ENCODE measurements around the gene NANP. TPM values are rescaled to one million over a fixed set of nuclear protein-coding genes. Genes with fewer than 3 reads are reported as not detected.

NANP gene
- total and polyA plus RNA-seq, 9 of the 15 experiments (the other 6 are each of a cell fraction or from before 2014, with no cell fraction given), result 5.4 to 8.4 (median 6.9) TPM

DNA sequence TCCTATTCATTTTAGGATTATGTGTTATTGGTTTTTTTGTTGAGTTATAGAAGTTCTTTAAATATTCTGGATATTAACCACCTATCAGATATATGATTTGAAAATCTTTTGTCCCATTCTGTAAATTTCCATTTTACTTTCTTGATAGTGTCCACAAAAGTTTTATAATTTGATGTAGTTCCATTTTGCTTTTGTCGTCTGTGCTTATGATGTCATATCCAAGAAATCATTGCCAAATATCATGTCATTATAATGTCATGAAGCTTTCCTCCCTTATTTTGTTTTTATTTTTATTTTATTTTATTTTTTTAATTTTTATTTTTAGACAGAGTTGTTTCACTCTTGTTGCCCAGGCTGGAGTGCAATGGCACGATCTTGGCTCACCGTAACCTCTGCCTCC, 21.0 kb upstream of the NANP start:
- TF ChIP-seq ETV5 (CRISPR knock-in tag; IDR thresholded peaks at IDR 0.05; ENCODE audit: low read depth) (no peak), PHTF2 (CRISPR knock-in tag; IDR thresholded peaks at IDR 0.05) (no peak)
- Histone ChIP-seq H3K27ac (ENCODE audit: extremely low read depth, low read depth, low read length) (no peak overlapping the region), H4K20me1 (replicated peaks; ENCODE audit: control insufficient read depth, insufficient read depth, low read length) (no peaks in the 10 kb centered on the region), H3K4me3 (no peak overlapping the region), H3K27me3 (ENCODE audit: control insufficient read depth in 2 of 2, insufficient read depth in 2 of 2, low read length in 2 of 2) (no peaks in the 10 kb centered on the region), H3K4me1 (replicated peaks in 1 of 2; ENCODE audit: control insufficient read depth in 2 of 2, insufficient read depth in 2 of 2, low read length in 2 of 2) (no peaks in the 10 kb centered on the region), H3K36me3 (ENCODE audit: control insufficient read depth, insufficient read depth, low read length) (no peaks in the 10 kb centered on the region), H3K9me3 (replicated peaks; ENCODE audit: control insufficient read depth, insufficient read depth, low read depth, low read length) (no peaks in the 10 kb centered on the region), H2AFZ (ENCODE audit: low read depth, low read length) (no peak overlapping the region), H3K9me1 (ENCODE audit: control insufficient read depth, insufficient read depth, low read length) (no peaks in the 10 kb centered on the region), H3K79me2 (ENCODE audit: control insufficient read depth, insufficient read depth, low read length) (no peaks in the 10 kb centered on the region), H3K9ac (ENCODE audit: insufficient read depth in 1 of 2, low read depth in 2 of 2, low read length in 2 of 2) (no peak overlapping the region), H3K4me2 (ENCODE audit: insufficient read depth, low read length) (no peak overlapping the region)
- in situ Hi-C loops (cut with MboI), result no loop called here
- DNase-seq (ENCODE audit: extremely low read depth in 1 of 4, low spot score in 3 of 4) (no peak), ATAC-seq (no peak), FAIRE-seq (no peak)
- ChIA-PET POLR2A (no interaction called here), CTCF (ENCODE audit: low intra/inter-chr PET ratio) (no interaction called here)
- WGBS (ENCODE audit: insufficient coverage, low coverage, missing lambda C conversion rate), result 32% methylated on average over 3 of the region's 3 CpGs
- intact Hi-C loops (cut with micrococcal nuclease), result no loop called here
- no TSS peak for BruUV-seq (replicated peaks)

DNA sequence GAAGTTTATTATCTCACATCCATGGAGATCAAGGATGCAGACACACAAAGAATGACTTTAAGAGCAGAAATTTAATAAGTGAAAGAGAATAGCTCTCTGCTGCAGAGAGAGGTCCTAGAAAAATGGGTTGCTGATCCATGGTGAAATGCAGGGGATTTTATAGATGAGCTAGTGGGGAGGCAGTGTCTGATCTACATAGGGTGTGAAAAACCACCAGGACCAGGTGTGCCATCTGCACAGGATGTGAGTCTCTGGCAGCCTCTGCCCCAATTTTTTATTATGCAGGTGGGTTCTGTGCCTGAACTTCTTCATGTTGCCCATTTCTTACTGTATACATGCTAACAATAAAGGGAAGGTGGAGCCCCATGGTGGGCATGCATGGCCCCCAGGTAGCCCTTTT, 19.9 kb upstream of the NANP start:
- no TSS peak for BruUV-seq (replicated peaks)
- no peak for DNase-seq (ENCODE audit: extremely low read depth in 1 of 4, low spot score in 3 of 4)

More for the DNA sequence above, 19.9 kb upstream of the NANP start:
- H3K36me3 ChIP-seq (ENCODE audit: control insufficient read depth, insufficient read depth, low read length), result no peaks in the 10 kb centered on the region
- ChIA-PET POLR2A (no interaction called here), CTCF (ENCODE audit: low intra/inter-chr PET ratio) (no interaction called here)
- no peak overlapping the region for H3K4me3 ChIP-seq
- no peak for FAIRE-seq
- no peak for TF ChIP-seq HSF4 (CRISPR knock-in tag; IDR thresholded peaks at IDR 0.05; ENCODE audit: borderline replicate concordance)
- TF ChIP-seq TCF7 (IDR thresholded peaks at IDR 0.05; ENCODE audit: borderline replicate concordance), result no peak
- no peak for TF ChIP-seq SMARCA4 (IDR thresholded peaks at IDR 0.05)
- no peak for TF ChIP-seq CREM (IDR thresholded peaks at IDR 0.05; ENCODE audit: low read depth)
- no peak for TF ChIP-seq TSC22D4 (tag; IDR thresholded peaks at IDR 0.05)
- TF ChIP-seq ZNF282 (CRISPR knock-in tag; IDR thresholded peaks at IDR 0.05), result no peak
- TF ChIP-seq SOX6 (IDR thresholded peaks at IDR 0.05), result no peak
- TF ChIP-seq, protein P1, sequence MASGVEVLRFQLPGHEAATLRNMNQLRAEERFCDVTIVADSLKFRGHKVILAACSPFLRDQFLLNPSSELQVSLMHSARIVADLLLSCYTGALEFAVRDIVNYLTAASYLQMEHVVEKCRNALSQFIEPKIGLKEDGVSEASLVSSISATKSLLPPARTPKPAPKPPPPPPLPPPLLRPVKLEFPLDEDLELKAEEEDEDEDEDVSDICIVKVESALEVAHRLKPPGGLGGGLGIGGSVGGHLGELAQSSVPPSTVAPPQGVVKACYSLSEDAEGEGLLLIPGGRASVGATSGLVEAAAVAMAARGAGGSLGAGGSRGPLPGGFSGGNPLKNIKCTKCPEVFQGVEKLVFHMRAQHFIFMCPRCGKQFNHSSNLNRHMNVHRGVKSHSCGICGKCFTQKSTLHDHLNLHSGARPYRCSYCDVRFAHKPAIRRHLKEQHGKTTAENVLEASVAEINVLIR (CRISPR knock-in tag; IDR thresholded peaks at IDR 0.05), result no peak
- no peak for TF ChIP-seq ZNF232 (CRISPR knock-in tag; IDR thresholded peaks at IDR 0.05)
- TF ChIP-seq ZNF280B (CRISPR knock-in tag; IDR thresholded peaks at IDR 0.05), result no peak
- no peak for TF ChIP-seq TEAD4 (IDR thresholded peaks at IDR 0.05; ENCODE audit: low read length)
- no peak for TF ChIP-seq TEAD4 (CRISPR knock-in tag; IDR thresholded peaks at IDR 0.05; ENCODE audit: borderline replicate concordance)
- TF ChIP-seq KAT2B (IDR thresholded peaks at IDR 0.05; ENCODE audit: low read depth, low read length), result no peak
- H3K9me1 ChIP-seq (ENCODE audit: control insufficient read depth, insufficient read depth, low read length), result no peaks in the 10 kb centered on the region
- ATAC-seq, result no peak
- H3K4me2 ChIP-seq (ENCODE audit: insufficient read depth, low read length), result no peak overlapping the region
- H3K4me1 ChIP-seq (replicated peaks in 1 of 2; ENCODE audit: control insufficient read depth in 2 of 2, insufficient read depth in 2 of 2, low read length in 2 of 2), result no peaks in the 10 kb centered on the region
- no peaks in the 10 kb centered on the region for H3K27me3 ChIP-seq (ENCODE audit: control insufficient read depth in 2 of 2, insufficient read depth in 2 of 2, low read length in 2 of 2)
- no peaks in the 10 kb centered on the region for H3K79me2 ChIP-seq (ENCODE audit: control insufficient read depth, insufficient read depth, low read length)
- intact Hi-C loops (cut with micrococcal nuclease) (no loop called here), in situ Hi-C loops (cut with MboI) (no loop called here)
- no peak overlapping the region for H2AFZ ChIP-seq (ENCODE audit: low read depth, low read length)
- H3K9me3 ChIP-seq (replicated peaks; ENCODE audit: control insufficient read depth, insufficient read depth, low read depth, low read length), result no peaks in the 10 kb centered on the region
- no peaks in the 10 kb centered on the region for H4K20me1 ChIP-seq (replicated peaks; ENCODE audit: control insufficient read depth, insufficient read depth, low read length)
- H3K9ac ChIP-seq (ENCODE audit: insufficient read depth in 1 of 2, low read depth in 2 of 2, low read length in 2 of 2), result no peak overlapping the region
- no peak overlapping the region for H3K27ac ChIP-seq (ENCODE audit: extremely low read depth, low read depth, low read length)
